C4-2B (cell line): ENCODE measurements around the gene CCDC3.

Source experiments
- H3K27ac ChIP-seq: fragments of 450-650 bp; 2 replicates; pipeline ENCODE4 v1.5.1; 2017
- ZFX ChIP-seq: fragments of 450-650 bp; IDR thresholded peaks from 2 replicates; pipeline ENCODE4 v1.6.1; 2017
- TF ChIP-seq, protein P1 (sequence below): fragments of 450-650 bp; conservative IDR thresholded peaks from 2 replicates; pipeline ENCODE4 v1.5.1; 2017; ENCODE audit warnings: mild to moderate bottlenecking

CCDC3 gene

DNA sequence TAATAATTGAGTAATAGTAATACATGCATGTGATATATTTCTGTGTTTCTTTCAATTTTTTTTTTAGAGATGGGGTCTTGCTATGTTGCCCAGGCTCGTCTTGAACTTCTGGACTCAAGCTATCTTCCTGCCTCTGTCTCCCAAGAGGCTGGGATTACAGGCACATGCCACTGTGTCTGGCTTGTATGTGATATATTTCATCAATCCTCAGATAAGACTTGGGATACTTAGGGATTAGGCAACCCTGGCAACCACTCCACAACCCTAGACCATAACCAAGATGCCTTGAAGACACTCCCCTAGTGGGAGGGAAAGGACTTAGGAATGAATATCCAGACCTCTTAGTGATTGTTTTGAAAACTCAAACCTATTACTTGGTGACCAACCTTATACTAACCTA is 154.8 kb downstream of the CCDC3 start:
- TF ChIP-seq, protein P1, sequence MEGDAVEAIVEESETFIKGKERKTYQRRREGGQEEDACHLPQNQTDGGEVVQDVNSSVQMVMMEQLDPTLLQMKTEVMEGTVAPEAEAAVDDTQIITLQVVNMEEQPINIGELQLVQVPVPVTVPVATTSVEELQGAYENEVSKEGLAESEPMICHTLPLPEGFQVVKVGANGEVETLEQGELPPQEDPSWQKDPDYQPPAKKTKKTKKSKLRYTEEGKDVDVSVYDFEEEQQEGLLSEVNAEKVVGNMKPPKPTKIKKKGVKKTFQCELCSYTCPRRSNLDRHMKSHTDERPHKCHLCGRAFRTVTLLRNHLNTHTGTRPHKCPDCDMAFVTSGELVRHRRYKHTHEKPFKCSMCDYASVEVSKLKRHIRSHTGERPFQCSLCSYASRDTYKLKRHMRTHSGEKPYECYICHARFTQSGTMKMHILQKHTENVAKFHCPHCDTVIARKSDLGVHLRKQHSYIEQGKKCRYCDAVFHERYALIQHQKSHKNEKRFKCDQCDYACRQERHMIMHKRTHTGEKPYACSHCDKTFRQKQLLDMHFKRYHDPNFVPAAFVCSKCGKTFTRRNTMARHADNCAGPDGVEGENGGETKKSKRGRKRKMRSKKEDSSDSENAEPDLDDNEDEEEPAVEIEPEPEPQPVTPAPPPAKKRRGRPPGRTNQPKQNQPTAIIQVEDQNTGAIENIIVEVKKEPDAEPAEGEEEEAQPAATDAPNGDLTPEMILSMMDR, result no peak
- no peak for TF ChIP-seq ZFX

More for the DNA sequence above, 154.8 kb downstream of the CCDC3 start:
- no peak overlapping the region for H3K27ac ChIP-seq
